Neural progenitor cell (in vitro differentiated cells): Measurements from ENCODE around the gene EMILIN3. TPM values are rescaled to one million over a fixed set of nuclear protein-coding genes. Genes with fewer than 3 reads are reported as not detected.

Source experiments
- DNase-seq: peaks from one replicate; pipeline ENCODE4 v3.0.0-alpha.2; 2016; ENCODE audit warnings: low spot score
- H2AFZ ChIP-seq: fragments of 200-600 bp; sonication (generic); replicated peaks from 2 replicates; pipeline ENCODE4 v1.6.1; 2016; ENCODE audit warnings: antibody characterized with exemption
- H3F3A ChIP-seq: fragments of 200-600 bp; sonication (generic); 2 replicates; pipeline ENCODE4 v1.6.1; 2016; ENCODE audit warnings: antibody characterized with exemption, low read depth
- H3K27ac ChIP-seq: fragments of 200-600 bp; sonication (generic); 2 replicates; pipeline ENCODE4 v1.5.1; 2016; ENCODE audit warnings: mild to moderate bottlenecking
- H3K27me3 ChIP-seq: fragments of 200-600 bp; sonication (generic); 2 replicates; pipeline ENCODE4 v1.6.1; 2016; ENCODE audit warnings: mild to moderate bottlenecking, moderate library complexity
- H3K36me3 ChIP-seq: fragments of 200-600 bp; sonication (generic); 2 replicates; pipeline ENCODE4 v1.5.1; 2016
- H3K4me1 ChIP-seq: fragments of 200-600 bp; sonication (generic); 2 replicates; pipeline ENCODE4 v1.6.1; 2016; ENCODE audit warnings: mixed run types
- H3K4me2 ChIP-seq: fragments of 200-600 bp; sonication (generic); 2 replicates; pipeline ENCODE4 v1.6.1; 2016
- H3K4me3 ChIP-seq: fragments of 200-600 bp; sonication (generic); 2 replicates; pipeline ENCODE4 v1.5.1; 2016
- H3K79me2 ChIP-seq: fragments of 200-600 bp; sonication (generic); 2 replicates; pipeline ENCODE4 v1.6.1; 2016; ENCODE audit warnings: low read depth
- H3K9ac ChIP-seq: fragments of 200-600 bp; sonication (generic); 2 replicates; pipeline ENCODE4 v1.6.1; 2016
- H3K9me3 ChIP-seq: fragments of 200-600 bp; sonication (generic); 2 replicates; pipeline ENCODE4 v1.5.1; 2016; ENCODE audit warnings: low read depth
- H4K20me1 ChIP-seq: fragments of 200-600 bp; sonication (generic); 2 replicates; pipeline ENCODE4 v1.6.1; 2016; ENCODE audit warnings: low read depth
- H3K27ac Mint-ChIP-seq: 3 replicates; pipeline ENCODE4 v1.8.0; 2021; ENCODE audit warnings: mixed read lengths
- H3K27me3 Mint-ChIP-seq: 2 replicates; pipeline ENCODE4 v1.8.0; 2022; ENCODE audit warnings: low read depth, mild to moderate bottlenecking, inconsistent platforms, moderate library complexity, mixed read lengths; ENCODE audit not compliant: insufficient read depth
- H3K36me3 Mint-ChIP-seq: 3 replicates; pipeline ENCODE4 v1.8.0; 2021; ENCODE audit warnings: mixed read lengths
- H3K4me1 Mint-ChIP-seq: 3 replicates; pipeline ENCODE4 v1.8.0; 2021; ENCODE audit warnings: mixed read lengths
- H3K4me3 Mint-ChIP-seq: 3 replicates; pipeline ENCODE4 v1.8.0; 2021; ENCODE audit warnings: mild to moderate bottlenecking, moderate library complexity, mixed read lengths
- H3K9me3 Mint-ChIP-seq: 3 replicates; pipeline ENCODE4 v1.8.0; 2020; ENCODE audit warnings: mixed read lengths
- CTCF ChIP-seq: fragments of 200-600 bp; sonication (generic); IDR thresholded peaks from 2 replicates; pipeline ENCODE4 v1.5.1; 2017; ENCODE audit warnings: antibody characterized with exemption, mild to moderate bottlenecking
- EZH2 ChIP-seq: fragments of 200-600 bp; sonication (generic); IDR thresholded peaks from 2 replicates; pipeline ENCODE4 v1.6.1; 2017; ENCODE audit warnings: antibody characterized with exemption, mild to moderate bottlenecking, moderate library complexity
- EZH2phosphoT487 ChIP-seq: fragments of 200-600 bp; sonication (generic); IDR thresholded peaks from 2 replicates; pipeline ENCODE4 v1.6.1; 2017; ENCODE audit warnings: antibody characterized with exemption
- total RNA-seq: library from RNA; depleted of rRNA; stranded (reverse); fragments of >200 nt; gene quantifications from 2 replicates; pipeline ENCODE4 v1.2.3, GENCODE V29; 2015; ENCODE audit warnings: low replicate concordance

EMILIN3 gene
- total RNA-seq, 1 donor from 2014 or later: 3.5 TPM

- no peaks in the 10 kb centered on the region for H3K9me3 Mint-ChIP-seq
- no peak overlapping the region for H3K4me3 ChIP-seq
- no peaks in the 10 kb centered on the region for H3K79me2 ChIP-seq
- no peaks in the 10 kb centered on the region for H3K4me1 ChIP-seq
- no peak overlapping the region for H2AFZ ChIP-seq
- no peaks in the 10 kb centered on the region for H3K36me3 Mint-ChIP-seq
- no peaks in the 10 kb centered on the region for H3K36me3 ChIP-seq
- no peak overlapping the region for H3K4me3 Mint-ChIP-seq
- peaks cover 4% of the 10 kb centered on the region for H3K27me3 Mint-ChIP-seq
- no peaks in the 10 kb centered on the region for H3K9me3 ChIP-seq
- no peak for DNase-seq
- H3K4me1 Mint-ChIP-seq: peaks cover 7% of the 10 kb centered on the region
- H3K4me2 ChIP-seq: no peak overlapping the region
- H3K9ac ChIP-seq: no peak overlapping the region
- no peaks in the 10 kb centered on the region for H3K27me3 ChIP-seq
- no peak overlapping the region for H3K27ac ChIP-seq
- peaks cover 3% of the 10 kb centered on the region for H4K20me1 ChIP-seq
- no peaks in the 10 kb centered on the region for H3F3A ChIP-seq
- no peak for TF ChIP-seq EZH2phosphoT487
- TF ChIP-seq EZH2: no peak
- no peak for TF ChIP-seq CTCF
- no peak overlapping the region for H3K27ac Mint-ChIP-seq
Observed at GRCh38 chr20:41358230-41358629, 8.4 kb downstream of the EMILIN3 start.

- Mint-ChIP-seq H3K9me3 (no peaks in the 10 kb centered on the region), H3K4me1 (peaks cover 7% of the 10 kb centered on the region), H3K27ac (no peak overlapping the region), H3K36me3 (no peaks in the 10 kb centered on the region), H3K4me3 (no peak overlapping the region), H3K27me3 (peaks cover 4% of the 10 kb centered on the region)
- Histone ChIP-seq H3K27me3 (no peaks in the 10 kb centered on the region), H3K9me3 (no peaks in the 10 kb centered on the region), H3K4me1 (no peaks in the 10 kb centered on the region), H3K4me2 (no peak overlapping the region), H3K4me3 (no peak overlapping the region), H3K36me3 (no peaks in the 10 kb centered on the region), H4K20me1 (peaks cover 3% of the 10 kb centered on the region), H3K9ac (no peak overlapping the region), H2AFZ (no peak overlapping the region), H3K79me2 (no peaks in the 10 kb centered on the region), H3K27ac (no peak overlapping the region), H3F3A (no peaks in the 10 kb centered on the region)
- DNase-seq: no peak
- TF ChIP-seq EZH2phosphoT487: no peak
- TF ChIP-seq CTCF: no peak
- TF ChIP-seq EZH2: no peak
Observed at GRCh38 chr20:41357424-41358163, 9.0 kb downstream of the EMILIN3 start.

GRCh38 chr20:41356951-41357350 is 9.7 kb downstream of the EMILIN3 start:
- H3K27ac ChIP-seq: no peak overlapping the region
- no peak overlapping the region for H2AFZ ChIP-seq
- H3F3A ChIP-seq: no peaks in the 10 kb centered on the region
- DNase-seq: no peak
- no peaks in the 10 kb centered on the region for H3K27me3 ChIP-seq
- peaks cover 4% of the 10 kb centered on the region for H3K27me3 Mint-ChIP-seq
- no peak overlapping the region for H3K4me3 Mint-ChIP-seq
- H3K4me1 ChIP-seq: no peaks in the 10 kb centered on the region
- H3K9me3 ChIP-seq: no peaks in the 10 kb centered on the region
- H3K4me3 ChIP-seq: no peak overlapping the region
- no peaks in the 10 kb centered on the region for H3K9me3 Mint-ChIP-seq
- H3K36me3 ChIP-seq: no peaks in the 10 kb centered on the region
- peaks cover 7% of the 10 kb centered on the region for H3K4me1 Mint-ChIP-seq
- no peak overlapping the region for H3K4me2 ChIP-seq
- H3K79me2 ChIP-seq: no peaks in the 10 kb centered on the region
- no peak overlapping the region for H3K9ac ChIP-seq
- TF ChIP-seq EZH2 (no peak), CTCF (no peak), EZH2phosphoT487 (no peak)
- H4K20me1 ChIP-seq: peaks cover 3% of the 10 kb centered on the region
- H3K27ac Mint-ChIP-seq: no peak overlapping the region
- no peaks in the 10 kb centered on the region for H3K36me3 Mint-ChIP-seq
